ENCODE results near the gene TH.

GRCh38 chr11:2174361-2174760 lies 2.7 kb upstream of the TH start:
- TF ChIP-seq, protein P1, sequence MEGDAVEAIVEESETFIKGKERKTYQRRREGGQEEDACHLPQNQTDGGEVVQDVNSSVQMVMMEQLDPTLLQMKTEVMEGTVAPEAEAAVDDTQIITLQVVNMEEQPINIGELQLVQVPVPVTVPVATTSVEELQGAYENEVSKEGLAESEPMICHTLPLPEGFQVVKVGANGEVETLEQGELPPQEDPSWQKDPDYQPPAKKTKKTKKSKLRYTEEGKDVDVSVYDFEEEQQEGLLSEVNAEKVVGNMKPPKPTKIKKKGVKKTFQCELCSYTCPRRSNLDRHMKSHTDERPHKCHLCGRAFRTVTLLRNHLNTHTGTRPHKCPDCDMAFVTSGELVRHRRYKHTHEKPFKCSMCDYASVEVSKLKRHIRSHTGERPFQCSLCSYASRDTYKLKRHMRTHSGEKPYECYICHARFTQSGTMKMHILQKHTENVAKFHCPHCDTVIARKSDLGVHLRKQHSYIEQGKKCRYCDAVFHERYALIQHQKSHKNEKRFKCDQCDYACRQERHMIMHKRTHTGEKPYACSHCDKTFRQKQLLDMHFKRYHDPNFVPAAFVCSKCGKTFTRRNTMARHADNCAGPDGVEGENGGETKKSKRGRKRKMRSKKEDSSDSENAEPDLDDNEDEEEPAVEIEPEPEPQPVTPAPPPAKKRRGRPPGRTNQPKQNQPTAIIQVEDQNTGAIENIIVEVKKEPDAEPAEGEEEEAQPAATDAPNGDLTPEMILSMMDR (IDR thresholded peaks at IDR 0.05): no peak
- TF ChIP-seq POLR2A (IDR thresholded peaks at IDR 0.05; ENCODE audit: low read depth): no peak
- no peak for TF ChIP-seq POLR2AphosphoS5 (IDR thresholded peaks at IDR 0.05)
- no peak for TF ChIP-seq EP300 (IDR thresholded peaks at IDR 0.05)
